ENCODE results near the gene TMEM51.

- no peak for TF ChIP-seq EZH2 (IDR thresholded peaks at IDR 0.05)
- no peak for TF ChIP-seq POLR2AphosphoS5 (IDR thresholded peaks at IDR 0.05; ENCODE audit: borderline replicate concordance, low read depth, low read length)
These were observed 83.2 kb downstream of the TMEM51 start for GRCh38 chr1:15236746-15237145.

Measured in SK-N-MC (cell line).